Esophagus squamous epithelium (tissue), 5 donors: ENCODE measurements around the gene COPZ1. TPM values are rescaled to one million over a fixed set of nuclear protein-coding genes. Genes with fewer than 3 reads are reported as not detected.
"Not testable (repeated sequence)": the region's sequence is repeated elsewhere in the genome, so short reads cannot be mapped to it uniquely, and the experiment has no call there.

Experiments
- DNase-seq: peaks from one replicate; lab custom pipeline; 2025; lab: John Stamatoyannopoulos, UW
- H3K27ac ChIP-seq, 4 donors: fragments of 200-600 bp; sonication (generic); one replicate each; pipeline ENCODE4 v1.5.1; 2016 to 2019; ENCODE audit warnings: mild to moderate bottlenecking in 1 of 4
- H3K27me3 ChIP-seq, 4 donors: fragments of 200-600 bp; sonication (generic); 1 replicate in 3 of 4; 2 replicates in 1 of 4; pipeline versions ENCODE4 v1.5.1 to v1.6.0; 2017 to 2021; ENCODE audit warnings: antibody characterized with exemption in 1 of 4
- H3K36me3 ChIP-seq, 3 donors: fragments of 200-600 bp; sonication (generic); one replicate each; pipeline ENCODE4 v1.5.1; 2016 to 2019
- H3K4me1 ChIP-seq, 3 donors: fragments of 200-600 bp; sonication (generic); one replicate each; pipeline ENCODE4 v1.5.1; 2017 to 2019
- H3K4me3 ChIP-seq, 4 donors: fragments of 200-600 bp; sonication (generic); 1 replicate in 3 of 4; 2 replicates in 1 of 4; pipeline ENCODE4 v1.5.1; 2016 to 2019; ENCODE audit warnings: mild to moderate bottlenecking in 2 of 4, moderate library complexity in 1 of 4
- H3K9me3 ChIP-seq, 3 donors: fragments of 200-600 bp; sonication (generic); one replicate each; pipeline ENCODE4 v1.5.1; 2016 to 2019
- POLR2A ChIP-seq, 4 donors: fragments of 450-650 bp; IDR thresholded peaks; one replicate each; pipeline ENCODE4 v1.6.1; 2017; ENCODE audit warnings: antibody characterized with exemption in 4 of 4, mild to moderate bottlenecking in 4 of 4, moderate library complexity in 3 of 4
- WGBS, 2 donors: methylation state at CpG; one replicate each; pipeline ENCODE4 v1.1.5; 2018; 5-methylcytosine and 5-hydroxymethylcytosine counted together
- intact Hi-C: fragments of 100-400 bp; cut with DNase I; formaldehyde crosslinking; loops from one replicate; pipeline ENCODE4 v1.15.0; 2022
- total RNA-seq, 4 donors: library from RNA; depleted of rRNA; stranded (reverse); fragments of >200 nt; gene quantifications; one replicate each; pipeline ENCODE4 v1.1.0, GENCODE V29; 2016
- TF ChIP-seq, protein P1 (sequence below), 6 experiments: fragments of 450-650 bp in 4 of 6; fragments of 200-600 bp in 2 of 6; sonication (generic) in 2 of 6; IDR thresholded peaks; one replicate each; pipeline ENCODE4 v1.5.1; 2016 to 2019; ENCODE audit warnings: antibody characterized with exemption in 6 of 6, mild to moderate bottlenecking in 4 of 6, moderate library complexity in 4 of 6
- donor health status: DM: yes; HTN: yes; CAD: no.

COPZ1 gene
- total RNA-seq, 4 donors from 2014 or later = 68.1 to 153 (median 97.9) TPM

DNA sequence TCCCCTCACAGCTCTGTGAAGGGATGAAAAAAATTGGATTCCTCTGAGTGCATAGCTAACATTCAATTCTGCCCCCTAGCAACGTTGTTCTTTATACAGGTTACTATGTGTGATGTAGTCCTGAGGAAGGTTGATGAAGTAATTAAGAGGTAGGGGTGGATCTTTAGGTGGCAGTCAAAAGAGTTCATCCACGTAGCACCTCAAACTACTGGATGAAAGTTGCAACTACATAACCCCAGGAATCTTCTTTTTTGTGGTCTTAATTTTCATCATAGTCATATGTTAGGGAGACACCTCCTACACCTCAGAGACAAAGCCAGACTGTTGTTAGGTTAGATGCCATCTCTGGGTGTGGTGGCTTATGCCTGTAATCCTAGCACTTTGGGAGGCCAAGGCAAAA is 13.9 kb upstream of the COPZ1 start:
- Histone ChIP-seq H3K4me3 (no peak overlapping the region), H3K4me1 (peaks cover 0 to 13% (median 6%) of the 10 kb centered on the region in 3 donors), H3K27ac (no peak overlapping the region), H3K27me3 (no peaks in the 10 kb centered on the region), H3K36me3 (no peaks in the 10 kb centered on the region), H3K9me3 (no peaks in the 10 kb centered on the region)
- no peak for DNase-seq
- intact Hi-C loops = no loop called here
- WGBS, 2 donors = 47 to 57% methylated on average over 2 of the region's 2 CpGs
- TF ChIP-seq, protein P1, sequence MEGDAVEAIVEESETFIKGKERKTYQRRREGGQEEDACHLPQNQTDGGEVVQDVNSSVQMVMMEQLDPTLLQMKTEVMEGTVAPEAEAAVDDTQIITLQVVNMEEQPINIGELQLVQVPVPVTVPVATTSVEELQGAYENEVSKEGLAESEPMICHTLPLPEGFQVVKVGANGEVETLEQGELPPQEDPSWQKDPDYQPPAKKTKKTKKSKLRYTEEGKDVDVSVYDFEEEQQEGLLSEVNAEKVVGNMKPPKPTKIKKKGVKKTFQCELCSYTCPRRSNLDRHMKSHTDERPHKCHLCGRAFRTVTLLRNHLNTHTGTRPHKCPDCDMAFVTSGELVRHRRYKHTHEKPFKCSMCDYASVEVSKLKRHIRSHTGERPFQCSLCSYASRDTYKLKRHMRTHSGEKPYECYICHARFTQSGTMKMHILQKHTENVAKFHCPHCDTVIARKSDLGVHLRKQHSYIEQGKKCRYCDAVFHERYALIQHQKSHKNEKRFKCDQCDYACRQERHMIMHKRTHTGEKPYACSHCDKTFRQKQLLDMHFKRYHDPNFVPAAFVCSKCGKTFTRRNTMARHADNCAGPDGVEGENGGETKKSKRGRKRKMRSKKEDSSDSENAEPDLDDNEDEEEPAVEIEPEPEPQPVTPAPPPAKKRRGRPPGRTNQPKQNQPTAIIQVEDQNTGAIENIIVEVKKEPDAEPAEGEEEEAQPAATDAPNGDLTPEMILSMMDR (IDR thresholded peaks at IDR 0.05) = no peak
- no peak for TF ChIP-seq POLR2A (IDR thresholded peaks at IDR 0.05)

DNA sequence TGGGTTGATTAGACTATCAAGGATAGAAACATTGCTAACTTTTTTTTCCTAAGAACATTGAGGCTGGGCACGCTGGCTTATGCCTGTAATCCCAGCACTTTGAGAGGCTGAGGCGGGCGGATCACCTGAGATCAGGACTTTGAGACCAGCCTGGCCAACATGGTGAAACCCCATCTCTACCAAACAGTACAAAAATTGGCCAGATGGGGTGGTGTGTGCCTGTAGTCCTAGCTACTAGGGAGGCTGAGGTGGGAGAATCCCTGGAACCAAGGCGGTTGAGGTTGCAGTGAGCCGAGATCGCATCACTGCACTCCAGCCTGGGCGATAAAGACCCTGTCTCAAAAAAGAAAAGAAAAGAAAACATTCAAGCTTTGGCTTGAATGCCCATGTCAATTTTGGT is 12.6 kb upstream of the COPZ1 start:
- intact Hi-C loops, H3K36me3 ChIP-seq, H3K4me1 ChIP-seq, H3K27me3 ChIP-seq, H3K27ac ChIP-seq, H3K4me3 ChIP-seq, H3K9me3 ChIP-seq, DNase-seq: not testable (repeated sequence)
- WGBS, 2 donors = 82 to 96% methylated on average over 4 to 7 of the region's 7 CpGs

DNA sequence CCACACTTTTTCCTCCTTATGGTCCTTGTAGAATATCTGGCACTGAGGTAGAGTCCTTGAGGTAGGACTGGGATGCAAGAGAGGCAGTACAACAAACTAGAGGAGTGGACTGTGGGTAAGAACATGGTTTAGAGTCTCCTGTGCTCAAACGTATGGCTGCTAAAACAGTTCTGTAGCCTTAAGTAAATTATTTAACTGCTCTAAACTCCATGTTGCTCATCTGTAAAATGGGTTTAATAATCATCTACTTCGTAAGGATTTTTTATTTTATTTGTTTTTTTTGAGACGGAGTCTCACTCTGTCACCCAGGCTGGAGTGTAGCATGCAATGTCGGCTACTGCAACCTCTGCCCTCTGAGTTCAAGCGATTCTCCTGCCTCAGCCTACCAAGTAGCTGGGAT is 3.6 kb upstream of the COPZ1 start:
- Histone ChIP-seq H3K4me3 (no peak overlapping the region), H3K27me3 (no peaks in the 10 kb centered on the region), H3K9me3 (no peaks in the 10 kb centered on the region), H3K27ac (no peak overlapping the region), H3K4me1 (peaks cover 0 to 15% (median 6%) of the 10 kb centered on the region in 3 donors), H3K36me3 (no peaks in the 10 kb centered on the region)
- 86 to 88% methylated on average over 5 of the region's 5 CpGs for WGBS, 2 donors
- TF ChIP-seq POLR2A (IDR thresholded peaks at IDR 0.05) = no peak
- TF ChIP-seq, protein P1 (IDR thresholded peaks at IDR 0.05) = no peak
- no peak for DNase-seq
- intact Hi-C loops = no loop called here

DNA sequence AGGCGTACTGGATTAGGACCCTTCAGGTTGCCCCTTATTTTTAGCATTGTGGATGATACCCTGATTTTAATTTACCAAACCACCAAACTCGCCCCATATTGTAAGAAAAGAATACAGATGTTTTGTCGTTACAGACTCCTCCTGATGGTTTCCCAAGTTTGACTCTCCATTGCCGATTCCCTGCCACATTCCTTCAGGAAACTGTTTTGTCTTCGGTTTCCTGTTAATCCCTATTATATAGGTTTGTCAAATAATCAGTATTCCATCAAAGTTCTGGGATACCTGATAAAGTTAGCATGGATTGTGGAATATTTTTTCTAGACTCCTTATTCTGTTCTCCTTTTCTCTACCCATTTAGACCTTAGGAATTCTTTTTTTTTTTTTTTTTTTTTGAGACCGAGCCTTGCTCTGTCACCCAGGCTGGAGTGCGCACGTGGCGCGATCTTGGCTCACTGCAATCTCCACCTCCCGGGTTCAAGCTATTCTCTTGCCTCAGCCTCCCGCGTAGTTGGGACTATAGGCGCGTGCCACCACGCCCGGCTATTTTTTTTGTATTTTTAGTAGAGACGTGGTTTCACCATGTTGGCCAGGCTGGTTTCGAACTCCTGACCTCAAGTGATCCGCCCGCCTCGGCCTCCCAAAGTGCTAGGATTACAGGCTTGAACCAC is 645 bp downstream of the COPZ1 start:
- H3K4me1 ChIP-seq = peaks cover 6 to 56% (median 15%) of the 10 kb centered on the region in 3 donors
- WGBS, 2 donors = 32 to 43% methylated on average over 18 to 22 of the region's 22 CpGs
- H3K27ac ChIP-seq = peak overlapping the region; percentile 88 to 96 (median 92)
- H3K9me3 ChIP-seq, intact Hi-C loops, H3K27me3 ChIP-seq, DNase-seq: not testable (repeated sequence)
- peak overlapping the region; percentile 73 to 93 (median 82) for H3K4me3 ChIP-seq
- H3K36me3 ChIP-seq = peaks cover 0 to 12% (median 0%) of the 10 kb centered on the region in 3 donors

DNA sequence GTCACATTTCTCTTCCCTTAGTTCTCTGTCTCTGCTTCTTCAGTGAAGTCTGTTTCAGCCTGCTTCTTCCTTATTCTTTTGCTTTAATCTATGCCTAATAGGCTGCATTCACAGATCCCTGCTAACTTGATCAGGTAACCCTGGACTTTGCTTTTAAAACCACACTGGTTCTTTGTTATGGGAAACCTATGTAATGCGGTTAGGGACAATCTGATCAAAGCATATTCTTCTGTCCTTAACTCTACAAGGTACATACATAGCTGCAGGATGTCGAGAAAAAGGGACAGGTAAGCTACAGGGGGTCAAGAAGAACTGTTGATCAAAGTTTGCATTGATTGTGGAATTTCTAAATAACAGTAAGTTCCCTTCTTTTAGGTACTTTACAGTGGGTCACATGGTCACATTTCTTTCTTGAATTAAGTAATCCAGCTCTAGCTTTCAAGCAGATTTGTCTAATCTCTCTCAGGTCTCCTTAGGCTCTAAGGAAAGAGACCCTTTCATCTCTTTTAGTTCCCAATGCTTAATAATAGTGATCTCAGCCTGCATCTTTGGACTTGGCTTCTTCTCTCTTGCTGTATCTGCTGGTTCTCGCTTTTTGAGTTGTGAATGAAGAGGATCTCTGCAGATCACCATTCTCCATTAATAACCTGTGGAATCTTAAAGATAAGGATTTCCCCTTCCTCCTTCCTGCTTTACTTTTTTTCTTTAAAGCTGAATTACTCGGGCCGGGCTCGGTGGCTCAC is 3.8 kb downstream of the COPZ1 start:
- 77 to 88% methylated on average over 5 to 6 of the region's 6 CpGs for WGBS, 2 donors
- intact Hi-C loops = no loop called here
- no peak overlapping the region for H3K4me3 ChIP-seq
- no peak for DNase-seq
- H3K27me3 ChIP-seq = no peaks in the 10 kb centered on the region
- H3K9me3 ChIP-seq = no peaks in the 10 kb centered on the region
- peak overlapping the region in 2 of 4 donors; percentile 60 to 74 for H3K27ac ChIP-seq
- H3K4me1 ChIP-seq = peaks cover 6 to 74% (median 18%) of the 10 kb centered on the region in 3 donors
- no peak for TF ChIP-seq POLR2A (IDR thresholded peaks at IDR 0.05)
- TF ChIP-seq, protein P1 (IDR thresholded peaks at IDR 0.05) = no peak
- H3K36me3 ChIP-seq = peaks cover 0 to 12% (median 0%) of the 10 kb centered on the region in 3 donors

DNA sequence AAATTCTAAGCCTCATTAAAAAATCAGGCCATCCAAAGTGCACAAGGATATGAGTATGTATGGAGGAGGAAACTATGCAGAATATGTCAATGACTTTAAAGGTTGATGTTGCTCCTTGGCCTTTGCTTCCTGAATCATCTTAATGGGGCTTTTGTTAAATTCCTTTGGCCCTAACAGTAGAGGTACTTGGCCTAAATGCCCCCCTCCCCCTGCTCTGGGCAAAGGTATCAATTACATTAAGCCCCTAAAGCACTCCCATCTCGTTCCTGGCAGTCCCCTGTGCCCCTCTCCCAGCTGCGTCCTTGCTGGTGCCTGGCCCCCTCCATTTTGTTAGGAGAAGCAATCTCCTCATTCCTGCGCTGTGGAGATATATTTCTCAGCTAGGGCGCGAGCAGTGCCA is 4.8 kb downstream of the COPZ1 start:
- no peak for DNase-seq
- Histone ChIP-seq H3K36me3 (peaks cover 0 to 12% (median 0%) of the 10 kb centered on the region in 3 donors), H3K4me1 (peaks cover 6 to 69% (median 18%) of the 10 kb centered on the region in 3 donors), H3K4me3 (no peak overlapping the region), H3K27ac (no peak overlapping the region), H3K27me3 (no peaks in the 10 kb centered on the region), H3K9me3 (no peaks in the 10 kb centered on the region)
- 86 to 89% methylated on average over 5 of the region's 5 CpGs for WGBS, 2 donors
- intact Hi-C loops = no loop called here
- no peak for TF ChIP-seq POLR2A (IDR thresholded peaks at IDR 0.05)
- TF ChIP-seq, protein P1 (IDR thresholded peaks at IDR 0.05) = no peak
